B cell (primary cell): Measurements from ENCODE around the gene SPATA2L.

Experiments used
- CTCF ChIP-seq: fragments of 200-600 bp; IDR thresholded peaks from one replicate; pipeline ENCODE4 v1.8.0; 2022; ENCODE audit warnings: antibody characterized with exemption, mild to moderate bottlenecking
- EZH2 ChIP-seq: IDR thresholded peaks from 2 replicates; pipeline ENCODE4 v1.6.1; 2012; ENCODE audit warnings: borderline replicate concordance, low read depth, mild to moderate bottlenecking, moderate library complexity, low read length; ENCODE audit not compliant: insufficient read depth, poor library complexity, severe bottlenecking

DNA sequence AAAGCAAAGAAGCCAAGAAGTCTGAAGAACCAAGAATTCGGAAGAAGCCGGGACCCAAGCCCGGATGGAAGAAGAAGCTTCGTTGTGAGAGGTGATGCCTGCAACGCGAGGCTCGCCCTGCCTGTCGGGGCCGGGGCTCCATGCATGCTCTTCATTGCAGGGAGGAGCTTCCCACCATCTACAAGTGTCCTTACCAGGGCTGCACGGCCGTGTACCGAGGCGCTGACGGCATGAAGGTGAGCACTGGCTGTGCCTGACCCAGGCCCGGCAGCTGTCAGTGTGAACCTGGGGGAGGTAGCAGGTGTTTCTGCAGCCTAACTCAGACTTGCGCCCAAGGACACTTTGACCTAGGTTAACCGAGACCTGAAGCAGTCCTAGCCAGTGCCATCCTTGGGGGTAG, 31.8 kb upstream of the SPATA2L start:
- no peak for TF ChIP-seq CTCF
- no peak for TF ChIP-seq EZH2
